ENCODE results near the gene PLEK. TPM values are rescaled to one million over a fixed set of nuclear protein-coding genes. Genes with fewer than 3 reads are reported as not detected.

PLEK gene
- total and polyA plus RNA-seq, 10 of the 15 experiments (the other 5 are each of a cell fraction or from before 2014, with no cell fraction given), result 229 to 804 (median 362) TPM

GRCh38 chr2:68388772-68389171, 23.7 kb downstream of the PLEK start (continued):
- TF ChIP-seq REST (IDR thresholded peaks at IDR 0.05; ENCODE audit: low read depth, low read length) (no peak), CBX5 (IDR thresholded peaks at IDR 0.05; ENCODE audit: low read depth) (no peak), RELA (IDR thresholded peaks at IDR 0.05; ENCODE audit: borderline replicate concordance, partially characterized antibody) (no peak), BHLHE40 (IDR thresholded peaks at IDR 0.05; ENCODE audit: borderline replicate concordance in 1 of 2, low read depth in 2 of 2, low read length in 1 of 2) (0 out of 4 replicates have a peak, but pooled peaks of 1 of the 2 experiments have one; percentile 7), STAT3 (IDR thresholded peaks at IDR 0.05; ENCODE audit: low read depth, low read length) (0 out of 2 replicates have a peak, but pooled peaks have one; percentile 20), CHD1 (IDR thresholded peaks at IDR 0.05; ENCODE audit: low read depth, low read length) (no peak), NR2C2 (IDR thresholded peaks at IDR 0.05; ENCODE audit: borderline replicate concordance, control insufficient read depth, insufficient read length, low read depth) (no peak), MEF2B (IDR thresholded peaks at IDR 0.05; ENCODE audit: partially characterized antibody, poor library complexity, severe bottlenecking) (peak; percentile 22), CREB1 (IDR thresholded peaks at IDR 0.05; ENCODE audit: low read depth) (no peak; the same call in 1 of the 2 replicates), MLLT1 (IDR thresholded peaks at IDR 0.05) (peak; percentile 13), IRF3 (IDR thresholded peaks at IDR 0.05) (no peak), SIX5 (IDR thresholded peaks at IDR 0.05; ENCODE audit: low read depth, low read length, severe bottlenecking) (no peak), RFX5 (IDR thresholded peaks at IDR 0.05; ENCODE audit: low read depth, low read length) (no peak), E4F1 (IDR thresholded peaks at IDR 0.05; ENCODE audit: borderline replicate concordance, partially characterized antibody) (no peak), BRCA1 (IDR thresholded peaks at IDR 0.05; ENCODE audit: low read depth, low read length) (no peak), TARDBP (IDR thresholded peaks at IDR 0.05; ENCODE audit: borderline replicate concordance) (no peak), PBX3 (IDR thresholded peaks at IDR 0.05; ENCODE audit: insufficient replicate concordance, low read depth, low read length) (no peak), NR2F1 (conservative IDR thresholded peaks at IDR 0.05) (no peak), RCOR1 (conservative IDR thresholded peaks at IDR 0.05; ENCODE audit: low read depth, low read length) (no peak), NFIC (IDR thresholded peaks at IDR 0.05; ENCODE audit: low read depth, low read length) (peak; percentile 80), YBX1 (IDR thresholded peaks at IDR 0.05) (no peak), SREBF2 (IDR thresholded peaks at IDR 0.05; ENCODE audit: low read length) (no peak)

Data from GM12878 (cell line).